HG02678 (cell line): ENCODE measurements around the gene FBN2.

Source experiments
- ATAC-seq: cut with Tn5 transposase; IDR thresholded peaks from one replicate; pipeline ENCODE4 v1.9.1; 2021; ENCODE audit warnings: mild to moderate bottlenecking, moderate library complexity; ENCODE audit not compliant: unreplicated experiment

FBN2 gene

DNA sequence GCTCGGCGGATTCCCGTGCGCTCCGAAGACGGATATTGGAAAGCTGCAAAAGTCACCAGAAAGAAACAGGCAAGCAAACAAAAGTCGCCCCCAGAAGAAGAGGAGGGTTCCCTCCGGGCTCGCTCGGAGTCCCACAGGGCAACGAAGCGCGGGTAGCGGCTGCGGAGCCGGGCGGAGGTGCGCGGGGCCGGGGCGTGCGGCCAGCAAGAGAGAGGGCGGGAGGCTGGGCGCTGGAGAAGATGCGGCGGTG is at the start of gene FBN2:
Gene FBN2, minus strand, starts transcription at position 246 of the 250 bp plus-strand sequence. CDS start 642 bp downstream, outside the sequence.
- ATAC-seq: no peak

DNA sequence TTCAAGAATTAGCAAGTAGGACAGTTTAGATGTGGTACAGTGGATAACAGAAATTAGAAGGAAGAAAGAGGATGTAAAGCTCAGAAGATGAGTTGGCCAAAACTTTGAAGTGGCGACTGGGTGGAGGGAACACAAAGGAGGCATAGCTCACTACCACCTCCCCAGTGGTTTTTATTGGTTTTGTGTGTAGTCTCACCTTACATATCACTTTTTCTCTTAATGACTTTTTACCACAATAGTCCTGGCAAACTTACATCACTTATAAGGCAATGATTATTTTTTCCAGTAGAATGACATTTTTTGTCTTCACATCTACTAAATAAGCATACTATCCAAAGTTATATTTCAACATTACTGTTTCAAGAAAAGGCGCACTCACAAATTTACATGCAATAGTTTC is 49.2 kb upstream of the FBN2 start:
- ATAC-seq: no peak

DNA sequence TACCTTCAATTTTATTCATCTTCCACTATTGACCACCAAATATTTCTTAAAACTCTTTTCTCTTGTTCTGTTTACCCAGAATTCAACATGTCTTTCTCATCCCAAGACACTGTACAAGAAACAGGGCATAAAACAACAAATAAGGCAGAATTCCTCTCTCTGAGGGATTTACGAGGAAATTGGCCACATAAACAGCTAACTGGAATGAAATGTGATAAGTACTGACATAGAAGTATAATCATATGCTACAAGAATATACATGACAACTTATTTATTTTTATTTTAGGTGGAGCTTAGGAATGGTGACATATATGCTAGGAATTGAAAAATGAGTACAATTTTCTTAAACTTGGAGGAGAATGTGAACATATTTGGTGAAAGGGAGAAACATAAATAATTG is 48.8 kb upstream of the FBN2 start:
- no peak for ATAC-seq

DNA sequence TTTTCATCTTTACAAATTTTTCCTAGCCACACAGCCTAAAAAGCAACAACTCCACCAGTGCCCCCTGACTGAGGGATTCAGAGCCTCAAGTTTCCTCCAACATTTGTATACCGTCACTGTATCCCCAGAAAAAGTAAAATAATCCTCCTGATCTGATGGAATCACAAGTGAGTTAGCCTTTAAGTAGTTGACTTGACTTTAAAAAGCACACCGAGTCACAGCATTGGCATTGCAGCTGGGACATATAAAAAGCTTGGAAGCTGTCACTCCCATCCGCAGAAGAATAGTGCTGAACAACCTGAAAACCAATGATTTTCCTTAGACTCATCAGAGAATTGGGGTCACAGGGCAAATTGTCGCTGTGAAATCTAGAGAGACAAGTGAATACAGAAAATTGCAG is 41.6 kb upstream of the FBN2 start:
- ATAC-seq: no peak

DNA sequence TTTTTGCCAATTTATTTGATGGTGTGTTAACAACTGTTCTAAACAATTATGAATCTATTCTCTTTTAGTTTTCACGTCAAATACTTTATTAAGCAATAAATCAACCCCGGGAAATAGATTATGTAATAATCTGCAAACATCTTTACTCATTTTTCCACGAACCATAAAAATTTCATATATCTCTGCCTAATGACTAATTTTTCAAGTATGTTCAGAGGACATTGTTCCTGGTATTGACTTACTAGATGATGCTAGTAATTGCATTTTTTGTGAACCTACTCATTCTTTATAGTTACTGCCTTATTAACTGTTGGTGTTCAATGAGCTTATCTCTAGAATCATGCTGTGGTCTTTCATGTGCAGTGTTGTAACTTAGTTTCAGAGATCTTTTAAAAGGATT is 41.0 kb upstream of the FBN2 start:
- no peak for ATAC-seq

DNA sequence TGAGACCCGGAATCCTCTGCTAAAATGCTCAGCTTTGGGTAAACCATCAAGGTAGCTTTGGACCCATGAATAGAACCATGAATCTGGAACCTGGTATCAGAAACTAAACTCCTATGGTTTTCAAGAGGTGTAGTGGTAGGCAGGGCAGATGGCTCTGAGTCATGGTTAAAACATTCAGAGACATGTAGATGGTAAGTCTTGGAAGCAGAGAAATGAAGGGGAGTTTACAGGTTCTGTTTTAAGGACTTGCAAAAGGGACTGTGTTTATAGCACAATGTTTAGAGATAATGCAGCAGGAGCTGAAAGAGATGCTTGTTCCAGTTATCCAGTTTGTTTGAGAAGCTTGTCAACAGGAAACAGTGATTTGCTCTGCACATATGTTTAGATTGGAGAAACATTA is 36.0 kb upstream of the FBN2 start:
- no peak for ATAC-seq

DNA sequence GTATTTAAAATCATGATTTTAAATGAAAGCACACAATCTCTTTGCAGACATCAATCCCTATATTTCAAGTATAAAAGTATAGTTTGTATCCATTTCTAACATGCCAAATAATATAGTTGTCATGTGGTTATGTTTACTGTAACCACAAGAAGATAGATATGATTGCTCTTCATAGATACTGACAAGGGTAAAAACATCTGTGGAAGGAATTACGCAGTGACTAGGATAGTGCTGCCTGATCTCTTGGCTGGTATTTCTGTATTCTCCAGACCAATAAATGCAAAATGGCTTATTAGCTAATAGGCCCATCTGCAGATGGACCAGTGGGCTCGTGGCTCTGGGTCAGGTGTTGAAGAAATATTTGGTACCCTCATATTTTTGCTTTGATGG is 34.9 kb upstream of the FBN2 start:
- no peak for ATAC-seq

DNA sequence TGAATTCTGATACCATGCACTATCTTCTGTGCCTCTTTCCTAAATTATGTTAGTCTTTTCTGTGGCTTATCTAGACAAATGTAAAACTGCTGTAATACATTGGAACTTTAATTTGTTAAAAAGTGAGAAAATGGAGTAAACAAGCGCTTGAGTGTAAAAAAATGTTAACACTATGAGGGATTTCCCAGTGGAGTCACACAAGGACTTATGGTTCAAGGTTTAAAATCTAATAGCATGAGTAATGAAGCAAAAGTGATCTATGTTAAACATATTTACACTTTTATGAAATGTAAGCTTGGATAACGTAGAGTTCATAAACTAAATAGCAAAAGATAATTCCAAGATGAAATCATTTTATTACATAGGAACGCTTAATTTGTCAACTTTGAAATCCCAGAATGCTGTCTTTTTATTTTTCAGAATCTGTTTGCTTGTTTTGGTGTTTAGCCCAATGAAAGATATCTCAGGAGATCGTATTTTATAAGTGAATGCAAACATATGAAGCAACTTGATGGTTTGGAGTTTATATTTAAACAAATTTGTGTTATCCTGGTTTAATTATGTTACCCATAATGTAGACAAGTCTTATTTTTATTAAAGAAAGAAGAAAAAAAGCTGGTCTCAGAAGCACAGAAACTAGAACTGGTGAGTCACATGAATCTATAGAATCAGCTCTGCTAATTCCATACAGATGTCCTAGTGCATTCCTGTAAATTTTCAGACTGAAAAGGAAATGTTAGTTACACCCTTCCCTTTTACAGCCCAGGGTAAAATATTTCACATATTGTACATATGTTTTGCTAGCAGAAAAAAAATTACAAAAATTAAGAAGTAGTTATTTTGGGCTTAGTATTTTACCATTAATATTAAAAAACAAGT is 34.2 kb upstream of the FBN2 start:
- no peak for ATAC-seq

DNA sequence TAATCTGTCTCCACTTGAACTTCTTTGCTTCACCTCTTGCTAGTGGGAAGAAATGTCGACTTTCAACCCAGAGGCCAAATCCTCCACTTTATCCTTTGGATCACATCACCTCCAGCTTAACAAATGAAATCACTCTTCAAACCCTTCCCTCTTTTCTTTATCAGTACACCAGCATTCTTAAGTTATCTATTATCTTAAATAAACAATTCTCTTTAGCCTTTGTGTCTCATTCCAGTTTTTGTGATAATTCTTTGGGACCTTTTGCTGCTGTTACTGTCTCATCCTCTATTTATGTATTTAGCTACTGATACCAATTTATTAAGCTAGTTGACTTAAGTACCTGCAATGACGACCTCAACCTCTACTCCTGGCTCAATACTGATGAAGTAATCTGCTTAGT is 28.1 kb upstream of the FBN2 start:
- no peak for ATAC-seq

DNA sequence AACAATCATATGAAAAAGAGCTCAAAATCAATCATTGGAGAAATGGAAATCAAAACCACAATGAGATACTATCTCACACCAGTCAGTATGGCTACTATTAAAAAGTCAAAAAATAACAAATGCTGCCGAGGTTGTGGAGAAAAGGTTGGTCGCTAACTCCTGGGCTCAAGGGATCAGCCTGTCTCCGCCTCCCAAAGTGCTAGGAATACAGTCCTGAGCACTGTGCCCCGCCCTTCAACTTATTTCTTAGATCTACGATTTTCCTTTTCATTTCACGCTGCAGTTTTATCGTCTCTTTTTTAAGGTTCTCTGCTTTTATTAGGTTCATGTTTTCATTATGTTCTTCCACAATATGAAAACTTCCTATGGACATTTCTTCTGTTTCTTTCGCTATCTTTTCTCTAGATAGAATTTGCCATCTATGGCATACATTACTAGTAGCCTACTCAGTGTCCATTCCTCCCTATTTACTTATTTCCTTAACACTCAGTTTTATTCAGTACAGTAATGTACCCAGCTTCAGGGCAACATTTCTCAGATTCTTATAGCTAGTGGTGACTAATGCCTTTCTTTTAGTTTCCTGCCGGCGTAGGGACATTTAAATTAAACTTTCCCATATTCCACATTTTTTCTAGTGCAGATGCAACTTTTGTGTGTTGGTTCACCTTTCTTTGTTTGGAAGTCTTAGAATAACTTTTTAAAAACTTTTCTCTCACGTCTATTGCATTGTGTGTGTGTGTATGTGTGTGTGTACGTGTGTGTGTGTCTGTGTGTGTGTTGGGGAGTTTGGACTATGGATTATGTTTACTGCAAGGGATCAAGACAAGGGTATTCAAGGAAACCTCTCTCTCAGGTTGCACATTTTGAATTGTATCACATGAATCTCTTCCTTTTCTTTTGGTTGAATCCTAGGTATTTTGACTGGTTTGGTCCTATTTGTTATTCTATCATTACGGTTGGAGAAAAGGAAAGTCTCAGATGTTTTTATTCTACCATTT is 21.6 kb upstream of the FBN2 start:
- ATAC-seq: no peak

DNA sequence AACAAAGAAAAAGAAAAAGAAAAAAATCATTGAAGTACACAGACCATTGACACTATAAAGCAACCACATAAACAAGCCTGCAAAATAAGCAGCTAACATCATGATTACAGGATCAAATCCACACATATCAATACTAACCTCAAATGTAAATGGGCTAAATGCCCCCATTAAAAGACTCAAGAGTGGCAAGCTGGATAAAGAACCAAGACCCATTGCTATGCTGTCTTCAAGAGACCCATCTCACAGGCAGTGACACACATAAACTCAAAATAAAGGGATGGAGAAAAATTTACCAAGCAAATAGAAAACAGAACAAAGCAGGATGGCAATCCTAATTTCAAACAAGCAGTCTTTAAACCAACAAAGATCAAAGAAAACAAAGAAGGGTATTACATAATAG is 15.7 kb upstream of the FBN2 start:
- ATAC-seq: no peak

DNA sequence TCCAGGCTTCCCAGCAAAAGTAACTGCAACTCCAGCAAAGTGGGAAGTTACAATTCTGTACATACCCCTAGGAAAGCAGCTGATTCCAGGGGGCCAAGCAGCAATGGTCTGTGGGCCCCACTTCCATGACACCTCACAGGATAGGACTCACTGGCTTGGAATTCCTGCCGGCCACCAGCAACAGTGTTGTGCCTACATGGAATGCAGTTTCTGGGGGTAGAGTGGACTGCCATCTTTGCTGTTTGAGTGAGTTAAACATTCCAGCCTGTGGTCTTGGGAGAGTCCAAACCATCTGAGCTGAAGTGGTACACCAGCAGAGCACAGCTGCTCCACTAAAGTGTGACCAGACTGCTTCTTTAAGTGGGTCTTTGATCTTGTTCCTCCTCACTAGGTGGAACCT is 13.4 kb upstream of the FBN2 start:
- no peak for ATAC-seq

DNA sequence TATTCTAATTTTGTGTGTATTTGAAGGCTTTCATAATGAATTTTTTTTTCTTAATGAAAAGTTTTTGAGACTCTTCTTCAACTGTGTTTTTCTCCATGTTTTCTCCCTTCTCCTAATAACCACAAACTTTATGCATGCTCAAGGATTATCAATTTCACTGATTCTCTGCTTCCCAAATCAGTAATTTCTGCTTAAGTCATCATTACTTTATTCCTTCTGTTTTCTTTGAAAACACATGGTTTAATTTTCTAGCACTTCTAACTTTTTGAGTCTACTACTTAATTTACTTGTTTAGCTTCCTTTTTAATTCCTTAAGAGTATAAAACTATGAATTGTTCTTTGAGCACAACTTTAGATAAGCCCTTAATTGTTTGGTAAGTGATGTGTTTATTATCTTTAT is 11.5 kb upstream of the FBN2 start:
- ATAC-seq: no peak

DNA sequence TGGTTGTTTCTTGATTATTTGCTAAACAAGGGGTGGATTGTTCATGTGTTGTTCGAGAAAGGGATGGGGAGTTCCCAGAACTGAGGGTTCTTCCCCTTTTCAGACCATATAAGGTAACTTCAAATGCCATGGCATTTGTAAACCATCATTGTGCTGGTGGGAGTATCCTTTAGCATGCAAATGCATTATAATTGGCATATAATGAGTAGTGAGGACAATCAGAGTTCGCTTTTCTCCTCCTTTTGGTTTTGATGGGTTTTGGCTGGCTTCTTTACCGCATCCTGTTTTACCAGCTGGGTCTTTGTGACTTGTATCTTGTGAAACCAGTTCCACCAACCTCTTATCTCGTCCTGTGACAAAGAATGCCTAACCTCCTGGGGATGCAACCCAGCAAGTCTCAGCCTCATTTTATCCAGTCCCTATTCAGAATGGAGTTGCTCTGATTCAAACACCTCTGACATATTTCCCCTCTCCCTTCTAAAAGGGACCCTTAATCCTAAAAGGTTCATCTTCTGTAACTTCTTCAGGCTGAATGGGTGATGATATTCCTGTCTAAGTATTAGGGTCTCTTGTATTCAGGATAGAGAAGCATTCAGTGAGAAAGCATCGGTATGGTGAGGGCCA is 8.7 kb upstream of the FBN2 start:
- ATAC-seq: no peak

DNA sequence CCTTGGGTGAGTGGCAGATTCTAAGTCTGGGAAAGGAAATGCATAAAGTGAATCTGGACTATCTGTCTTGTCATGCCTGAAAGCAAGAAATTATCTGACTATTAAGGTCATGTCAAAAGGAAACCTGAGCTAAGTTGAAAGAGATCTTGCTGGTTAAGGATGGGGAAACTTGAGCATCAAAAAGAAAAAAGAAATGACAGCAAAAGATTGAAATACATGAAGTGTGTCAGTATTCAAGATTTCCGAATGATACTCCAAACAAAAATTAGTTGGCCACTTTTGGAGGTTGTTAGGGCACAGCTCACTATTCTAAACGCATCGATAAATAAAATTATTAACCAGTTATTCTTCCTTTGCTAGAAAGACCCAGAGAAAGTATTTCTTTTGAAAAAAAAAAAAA is 3.3 kb upstream of the FBN2 start:
- ATAC-seq: no peak

DNA sequence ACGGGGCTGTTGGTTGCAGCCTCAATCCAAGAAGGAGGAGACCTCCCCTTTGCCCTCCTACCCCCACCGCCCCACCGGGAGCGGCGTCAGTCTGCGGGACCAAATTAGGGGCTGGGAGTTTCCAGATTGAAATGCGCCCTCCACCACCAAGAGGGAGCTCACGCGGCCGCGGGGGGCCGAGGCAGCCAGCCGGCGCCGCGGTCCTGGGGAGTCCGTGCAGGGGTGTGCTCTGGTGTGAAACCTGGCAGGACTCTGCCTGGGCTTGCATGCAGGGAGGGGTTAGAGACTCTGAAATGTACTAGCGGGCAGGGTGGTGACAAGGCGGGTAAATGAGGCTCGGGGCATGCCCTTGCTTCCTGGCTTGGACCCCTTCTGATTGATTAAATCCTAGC is 989 bp upstream of the FBN2 start:
- ATAC-seq: no peak

DNA sequence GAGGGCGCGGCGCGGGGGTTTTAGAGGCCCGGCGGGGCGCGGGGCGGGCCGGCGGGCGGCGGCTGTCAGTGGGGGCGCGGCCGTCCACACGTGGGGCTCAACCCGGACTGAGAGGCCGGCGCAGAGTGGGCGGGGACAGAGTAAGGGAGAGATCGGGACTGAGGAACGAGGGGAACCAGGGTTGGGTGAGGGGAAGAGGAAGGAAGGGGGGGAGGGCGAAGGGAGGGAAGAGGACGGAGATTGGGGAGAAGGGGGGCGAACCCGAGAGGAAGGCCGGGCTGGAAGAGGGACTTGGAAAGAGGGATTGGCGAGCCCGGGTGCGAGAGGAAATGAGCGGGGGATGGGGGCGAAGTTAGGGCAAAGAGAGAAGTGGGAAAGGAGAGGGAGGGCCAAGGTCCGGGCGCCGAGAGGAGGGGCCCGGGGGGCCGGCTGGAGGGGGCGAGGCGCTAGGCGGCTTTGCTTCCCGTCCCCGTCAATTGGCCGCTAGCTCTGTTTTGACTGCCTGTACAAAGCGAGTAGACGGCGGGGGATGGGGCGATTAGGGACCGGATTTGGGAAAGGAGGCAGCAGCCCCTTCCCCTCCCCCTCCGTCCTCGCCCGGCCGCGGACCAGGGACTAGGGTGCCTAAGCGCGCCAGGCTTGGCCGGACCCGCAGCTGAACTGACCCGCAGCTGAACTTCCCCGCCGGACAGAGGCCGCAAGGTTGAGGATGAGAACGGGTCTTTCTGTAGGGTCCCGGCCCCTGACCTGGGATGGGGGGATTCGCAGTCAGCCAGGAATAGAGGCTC is 399 bp upstream of the FBN2 start:
- ATAC-seq: no peak

DNA sequence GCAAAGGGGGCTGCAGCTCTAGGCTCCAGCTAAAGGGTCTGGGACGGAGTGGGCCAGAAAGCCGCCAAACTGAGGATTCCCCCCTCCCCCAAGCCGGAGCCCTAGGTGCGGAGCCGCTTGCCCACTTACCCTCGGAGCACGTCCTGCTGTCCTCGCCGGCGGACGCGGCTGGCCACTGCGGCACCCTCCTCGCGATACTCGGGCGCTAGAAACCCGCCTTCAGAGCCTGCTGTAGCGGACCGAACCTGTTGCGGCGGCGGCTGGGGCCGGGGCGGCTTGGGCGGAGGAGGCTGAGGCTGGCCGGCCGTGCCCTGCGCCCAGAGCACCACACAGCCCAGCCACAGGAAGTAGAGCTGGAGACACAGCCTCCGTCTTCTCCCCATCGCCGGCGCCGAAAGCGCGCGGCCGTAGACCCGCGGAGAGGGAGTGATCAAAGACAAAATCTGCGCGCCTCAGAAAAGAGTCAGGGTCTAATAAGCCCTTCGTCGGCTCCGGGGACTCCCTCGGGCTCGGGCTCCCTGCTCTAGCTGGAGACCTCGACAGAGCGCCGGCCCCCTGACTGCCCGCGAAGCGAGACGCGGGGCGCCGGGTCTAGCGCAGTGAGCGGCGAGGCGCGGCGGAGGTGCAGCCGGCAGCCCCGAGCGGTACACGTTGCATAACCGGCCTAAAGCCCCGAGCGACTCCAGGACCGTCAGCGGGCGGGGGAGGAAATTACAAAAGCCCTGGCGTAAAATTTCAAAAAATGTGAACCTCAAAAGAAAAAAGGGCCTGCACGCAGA is 635 bp downstream of the FBN2 start:
- ATAC-seq: no peak

DNA sequence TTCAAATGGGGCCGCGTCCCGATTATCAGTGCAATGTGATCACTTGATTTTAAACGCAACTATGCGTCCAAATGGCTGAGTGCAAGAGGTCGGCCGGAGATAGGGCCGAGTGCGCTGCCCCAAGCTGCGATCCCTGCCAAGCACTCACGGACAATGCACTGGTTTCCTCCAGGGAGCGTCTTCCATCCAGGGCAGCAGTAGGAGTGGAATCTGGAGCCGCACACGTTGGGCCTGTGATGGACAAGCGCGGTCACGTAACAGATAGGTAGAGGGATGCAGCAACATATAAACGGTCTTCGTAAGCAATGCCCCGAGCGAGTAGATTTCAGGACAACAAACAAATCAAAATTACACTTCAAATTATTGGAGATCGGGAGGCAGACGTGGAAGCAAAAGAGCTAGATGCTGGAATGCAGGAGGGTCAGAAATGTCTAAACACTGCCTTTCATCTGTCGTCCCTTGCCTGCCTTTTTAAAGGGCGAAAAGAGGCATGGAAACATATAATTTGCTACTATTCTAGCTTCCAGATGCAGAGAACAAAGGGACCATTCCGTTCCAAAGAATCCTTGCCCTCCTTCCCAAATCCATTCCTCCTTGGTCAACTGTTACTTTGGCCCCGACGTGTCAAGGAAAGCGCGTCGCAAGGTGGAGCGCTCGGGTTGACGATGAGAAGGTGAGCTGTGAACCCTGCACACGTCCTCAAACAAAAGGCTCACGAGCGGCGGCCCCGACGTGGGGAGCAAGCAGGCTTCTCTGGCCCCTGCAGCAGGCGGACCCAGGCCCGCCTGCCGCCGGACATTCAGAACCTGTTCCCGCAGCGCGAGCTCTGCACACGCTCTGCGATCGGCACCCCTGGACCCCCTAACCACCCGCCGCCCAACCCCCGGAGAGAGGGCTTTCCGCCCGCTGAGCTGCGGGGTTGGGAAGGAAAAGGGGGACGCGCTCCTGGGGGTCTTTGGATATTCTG is 1.5 kb downstream of the FBN2 start:
- ATAC-seq: no peak
